ENCODE measurements around the gene ENC1.

DNA sequence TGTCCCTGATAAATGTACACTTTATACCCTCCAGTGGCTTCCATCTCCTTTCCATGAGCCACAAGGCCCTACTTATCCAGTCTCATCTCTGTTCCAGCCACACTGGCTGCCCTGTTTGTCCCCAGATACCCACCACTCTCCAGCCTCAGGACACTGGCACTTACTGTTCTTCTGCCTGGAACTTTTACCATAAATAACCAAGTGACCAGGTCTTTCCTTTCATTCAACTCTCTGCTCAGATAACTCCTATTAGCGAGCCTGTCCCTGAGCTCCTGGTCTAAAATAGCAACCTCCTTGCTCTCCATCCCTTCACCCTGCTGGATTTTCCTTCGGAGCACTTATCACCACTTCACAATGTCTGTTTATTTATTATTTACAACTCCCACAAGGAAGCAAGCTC, 16.6 kb upstream of the ENC1 start:
- no peak for TF ChIP-seq CTCF (IDR thresholded peaks at IDR 0.05; ENCODE audit: insufficient read depth, low read length)
- TF ChIP-seq REST (IDR thresholded peaks at IDR 0.05; ENCODE audit: insufficient replicate concordance, low read depth) = no peak
- no peak for TF ChIP-seq GABPA (IDR thresholded peaks at IDR 0.05; ENCODE audit: low read depth)
